PC-3 (cell line): ENCODE measurements around the gene TAF11L11.

ENCODE experiments used
- EZH2 ChIP-seq: fragments of 300-600 bp; sonication (generic); IDR thresholded peaks from one replicate; pipeline ENCODE4 v1.6.1; 2017; ENCODE audit warnings: antibody characterized with exemption, mild to moderate bottlenecking, low read length; ENCODE audit not compliant: unreplicated experiment
- EZH2phosphoT487 ChIP-seq: fragments of 300-600 bp; sonication (generic); IDR thresholded peaks from 2 replicates; pipeline ENCODE4 v1.6.1; 2018; ENCODE audit warnings: mild to moderate bottlenecking, antibody characterized with exemption, low read length, borderline replicate concordance

DNA sequence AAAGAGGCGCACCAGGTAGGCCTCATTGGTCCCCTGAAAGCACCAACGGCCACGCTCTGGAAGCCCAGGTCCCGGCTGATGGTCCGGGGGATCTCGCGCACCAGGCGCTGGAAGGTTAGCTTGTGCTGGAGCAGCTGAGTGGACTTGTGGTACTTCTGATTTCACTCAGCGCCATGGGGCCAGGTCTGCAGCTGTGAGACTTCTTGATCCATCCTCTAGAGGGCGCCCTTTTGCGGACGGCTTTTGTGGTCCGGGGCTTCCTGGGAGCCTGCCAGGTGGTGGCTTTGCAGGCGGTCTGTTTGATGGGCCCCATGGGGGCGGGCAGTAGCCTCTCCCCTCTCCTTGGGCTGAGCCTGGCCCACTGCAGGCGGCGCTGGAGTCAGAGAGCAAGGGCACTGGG, 16.6 kb downstream of the TAF11L11 start:
- TF ChIP-seq EZH2phosphoT487, result no peak
- TF ChIP-seq EZH2, result no peak
